Suppressor macrophage treated with lipopolysaccharide for 1 hour (primary cell): Measurements from ENCODE around the gene DDX39A.

ENCODE experiments used
- DNase-seq, 3 donors: peaks; one replicate each; pipeline ENCODE4 v3.0.0-alpha.2; 2020 to 2022

The DDX39A gene

GRCh38 chr19:14361824-14362223 lies 57.3 kb downstream of the DDX39A start:
- DNase-seq, result peak in 2 of 3 donors; percentile 47 to 48
